Measurements from ENCODE around the gene P4HTM.

The P4HTM gene

DNA sequence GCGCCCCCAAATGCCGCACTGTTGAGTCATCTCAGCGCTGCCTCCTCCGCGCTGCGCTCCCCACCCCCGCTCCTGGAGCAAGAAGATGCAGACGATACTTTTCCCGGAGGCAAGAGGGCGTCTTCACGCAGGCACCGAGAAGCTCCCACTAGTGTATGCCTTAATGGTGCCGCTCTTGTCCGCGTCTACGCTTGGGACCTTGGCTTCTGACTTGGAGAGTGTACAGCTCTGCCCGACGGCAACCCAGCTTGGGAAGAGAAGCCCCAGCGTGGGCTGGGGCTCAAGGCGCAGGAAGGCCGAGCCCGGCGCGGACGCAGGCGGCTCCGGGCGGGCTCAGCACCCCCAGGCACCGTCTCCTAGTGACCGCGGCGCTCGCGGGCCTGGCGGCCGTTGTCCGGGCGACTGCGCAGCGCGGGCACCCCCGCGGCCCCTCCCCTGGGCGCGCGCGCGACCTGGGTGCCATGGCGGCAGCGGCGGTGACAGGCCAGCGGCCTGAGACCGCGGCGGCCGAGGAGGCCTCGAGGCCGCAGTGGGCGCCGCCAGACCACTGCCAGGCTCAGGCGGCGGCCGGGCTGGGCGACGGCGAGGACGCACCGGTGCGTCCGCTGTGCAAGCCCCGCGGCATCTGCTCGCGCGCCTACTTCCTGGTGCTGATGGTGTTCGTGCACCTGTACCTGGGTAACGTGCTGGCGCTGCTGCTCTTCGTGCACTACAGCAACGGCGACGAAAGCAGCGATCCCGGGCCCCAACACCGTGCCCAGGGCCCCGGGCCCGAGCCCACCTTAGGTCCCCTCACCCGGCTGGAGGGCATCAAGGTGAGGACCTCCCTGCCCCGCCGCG is at the start of gene P4HTM:
Gene P4HTM, plus strand, starts transcription at position 446 of the 840 bp plus-strand sequence. Its CDS starts 16 bp downstream, at position 462.
- DNase-seq (ENCODE audit: low read depth) = peak; percentile 83
- TF ChIP-seq, protein P1, sequence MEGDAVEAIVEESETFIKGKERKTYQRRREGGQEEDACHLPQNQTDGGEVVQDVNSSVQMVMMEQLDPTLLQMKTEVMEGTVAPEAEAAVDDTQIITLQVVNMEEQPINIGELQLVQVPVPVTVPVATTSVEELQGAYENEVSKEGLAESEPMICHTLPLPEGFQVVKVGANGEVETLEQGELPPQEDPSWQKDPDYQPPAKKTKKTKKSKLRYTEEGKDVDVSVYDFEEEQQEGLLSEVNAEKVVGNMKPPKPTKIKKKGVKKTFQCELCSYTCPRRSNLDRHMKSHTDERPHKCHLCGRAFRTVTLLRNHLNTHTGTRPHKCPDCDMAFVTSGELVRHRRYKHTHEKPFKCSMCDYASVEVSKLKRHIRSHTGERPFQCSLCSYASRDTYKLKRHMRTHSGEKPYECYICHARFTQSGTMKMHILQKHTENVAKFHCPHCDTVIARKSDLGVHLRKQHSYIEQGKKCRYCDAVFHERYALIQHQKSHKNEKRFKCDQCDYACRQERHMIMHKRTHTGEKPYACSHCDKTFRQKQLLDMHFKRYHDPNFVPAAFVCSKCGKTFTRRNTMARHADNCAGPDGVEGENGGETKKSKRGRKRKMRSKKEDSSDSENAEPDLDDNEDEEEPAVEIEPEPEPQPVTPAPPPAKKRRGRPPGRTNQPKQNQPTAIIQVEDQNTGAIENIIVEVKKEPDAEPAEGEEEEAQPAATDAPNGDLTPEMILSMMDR (IDR thresholded peaks at IDR 0.05; ENCODE audit: insufficient read depth, low read depth, low read length, missing control alignments) = peak; percentile 8
- H3K4me3 ChIP-seq (ENCODE audit: low read depth, low read length) = peak within 1 kb of the TSS; percentile 82

- TF ChIP-seq, protein P1 (IDR thresholded peaks at IDR 0.05; ENCODE audit: insufficient read depth, low read depth, low read length, missing control alignments) = no peak
- no peak for DNase-seq (ENCODE audit: low read depth)
- no peak overlapping the region for H3K4me3 ChIP-seq (ENCODE audit: low read depth, low read length)
These were observed 44.6 kb upstream of the P4HTM start for GRCh38 chr3:48945432-48945831.

- TF ChIP-seq, protein P1 (IDR thresholded peaks at IDR 0.05; ENCODE audit: insufficient read depth, low read depth, low read length, missing control alignments) = no peak
- no peak for DNase-seq (ENCODE audit: low read depth)
- no peak overlapping the region for H3K4me3 ChIP-seq (ENCODE audit: low read depth, low read length)
These were observed 44.0 kb upstream of the P4HTM start for GRCh38 chr3:48945891-48946549.

GRCh38 chr3:48949376-48949717 is 40.7 kb upstream of the P4HTM start:
- DNase-seq (ENCODE audit: low read depth) = no peak
- TF ChIP-seq, protein P1 (IDR thresholded peaks at IDR 0.05; ENCODE audit: insufficient read depth, low read depth, low read length, missing control alignments) = no peak
- H3K4me3 ChIP-seq (ENCODE audit: low read depth, low read length) = no peak overlapping the region

DNA sequence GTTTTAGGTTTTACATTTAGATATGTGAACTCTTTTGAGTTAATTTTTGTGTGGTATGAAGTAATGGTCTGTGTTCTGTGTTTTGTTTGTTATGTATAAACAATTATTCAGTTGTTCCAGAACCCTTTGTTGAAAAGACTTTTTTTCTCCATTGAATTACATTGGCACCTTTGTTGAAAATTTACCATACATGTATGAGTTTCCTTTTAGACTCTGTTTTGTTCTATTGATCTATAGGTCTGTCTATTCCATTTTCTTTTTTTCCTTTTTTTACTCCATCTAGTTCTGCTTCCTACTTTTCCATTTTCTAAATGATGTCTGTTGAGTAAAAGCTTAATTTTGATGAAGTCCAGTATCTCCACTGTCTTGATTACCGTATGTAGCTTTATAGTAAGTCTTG is 40.0 kb upstream of the P4HTM start:
- TF ChIP-seq, protein P1 (IDR thresholded peaks at IDR 0.05; ENCODE audit: insufficient read depth, low read depth, low read length, missing control alignments) = no peak
- DNase-seq (ENCODE audit: low read depth) = no peak
- H3K4me3 ChIP-seq (ENCODE audit: low read depth, low read length) = no peak overlapping the region

DNA sequence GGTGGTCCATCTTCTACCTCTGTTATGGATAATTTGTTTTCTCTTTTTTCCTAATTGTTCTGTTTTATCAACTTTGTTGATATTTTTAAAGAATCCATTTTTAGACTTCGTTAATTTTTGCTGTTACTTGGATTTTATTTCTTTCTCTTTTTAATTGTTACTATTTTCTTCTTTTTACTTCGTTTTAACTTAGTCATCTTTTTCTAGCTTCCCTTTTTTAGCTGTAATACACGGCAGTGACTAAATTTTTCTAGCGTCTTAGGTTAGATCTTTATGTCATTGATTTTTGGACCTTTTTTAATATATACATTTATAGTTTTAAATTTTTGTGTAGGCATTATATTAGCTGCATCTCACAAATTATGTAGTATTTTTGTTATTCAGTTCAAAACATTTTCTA is 38.3 kb upstream of the P4HTM start:
- no peak overlapping the region for H3K4me3 ChIP-seq (ENCODE audit: low read depth, low read length)
- TF ChIP-seq, protein P1 (IDR thresholded peaks at IDR 0.05; ENCODE audit: insufficient read depth, low read depth, low read length, missing control alignments) = no peak
- no peak for DNase-seq (ENCODE audit: low read depth)

Measured in GM12865 (cell line).